Measurements from ENCODE around the gene PCED1B.

PCED1B gene

GRCh38 chr12:47094804-47095203 lies 15.4 kb downstream of the PCED1B start:
- H3K27me3 Mint-ChIP-seq: no peaks in the 10 kb centered on the region
- peaks cover 35% of the 10 kb centered on the region for H3K4me1 Mint-ChIP-seq (ENCODE audit: low read depth)
- H3K36me3 Mint-ChIP-seq: peaks cover 17% of the 10 kb centered on the region
- H3K4me3 Mint-ChIP-seq: peak overlapping the region; percentile 30
- H3K9me3 Mint-ChIP-seq (ENCODE audit: low read depth): peaks cover 18% of the 10 kb centered on the region
- peak overlapping the region; percentile 68 for H3K27ac Mint-ChIP-seq

DNA sequence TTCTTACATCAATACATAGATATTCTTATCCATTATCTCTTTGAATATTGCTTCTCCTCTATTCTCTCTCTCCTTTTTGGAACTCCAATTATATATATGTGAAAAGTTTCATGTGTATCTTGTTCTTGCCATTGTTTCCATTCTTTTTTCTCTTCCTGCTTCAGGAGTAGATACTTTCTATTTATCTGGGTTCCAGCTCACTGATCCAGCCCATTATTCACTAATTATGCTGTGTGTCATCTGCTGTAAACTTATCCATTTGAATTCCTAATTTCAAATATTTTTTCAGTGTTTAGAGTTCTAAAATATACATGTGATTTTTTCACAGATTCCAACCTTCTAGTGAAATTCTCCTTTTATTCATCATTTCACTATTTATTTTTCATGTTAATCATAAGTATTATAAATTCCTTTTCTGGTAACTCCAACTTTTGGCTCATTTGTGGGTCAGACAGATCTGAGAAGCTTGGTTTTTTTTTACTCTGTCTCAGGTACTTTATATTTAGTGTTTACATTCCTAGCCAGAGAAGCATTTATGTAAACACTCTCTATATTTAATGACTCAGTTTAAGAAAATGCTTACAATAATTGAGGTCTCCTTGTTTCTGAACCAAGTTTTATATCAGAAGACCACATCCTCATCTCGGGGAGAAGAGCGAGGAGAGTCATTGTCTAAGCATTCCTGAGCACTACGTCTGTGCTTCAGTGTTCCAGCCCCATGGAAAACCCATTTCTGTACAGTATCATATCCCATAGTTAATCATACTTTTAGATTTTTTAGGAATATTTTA lies 16.2 kb downstream of the PCED1B start:
- Mint-ChIP-seq H3K27ac (peak overlapping the region; percentile 68), H3K4me1 (ENCODE audit: low read depth) (peaks cover 35% of the 10 kb centered on the region), H3K36me3 (peaks cover 10% of the 10 kb centered on the region), H3K27me3 (no peaks in the 10 kb centered on the region), H3K4me3 (peak overlapping the region; percentile 2), H3K9me3 (ENCODE audit: low read depth) (peaks cover 11% of the 10 kb centered on the region)

GRCh38 chr12:47097276-47097896 lies 18.0 kb downstream of the PCED1B start:
- Mint-ChIP-seq H3K4me3 (no peak overlapping the region), H3K9me3 (ENCODE audit: low read depth) (peaks cover 5% of the 10 kb centered on the region), H3K27me3 (no peaks in the 10 kb centered on the region), H3K36me3 (peaks cover 8% of the 10 kb centered on the region), H3K4me1 (ENCODE audit: low read depth) (peaks cover 31% of the 10 kb centered on the region), H3K27ac (no peak overlapping the region)

DNA sequence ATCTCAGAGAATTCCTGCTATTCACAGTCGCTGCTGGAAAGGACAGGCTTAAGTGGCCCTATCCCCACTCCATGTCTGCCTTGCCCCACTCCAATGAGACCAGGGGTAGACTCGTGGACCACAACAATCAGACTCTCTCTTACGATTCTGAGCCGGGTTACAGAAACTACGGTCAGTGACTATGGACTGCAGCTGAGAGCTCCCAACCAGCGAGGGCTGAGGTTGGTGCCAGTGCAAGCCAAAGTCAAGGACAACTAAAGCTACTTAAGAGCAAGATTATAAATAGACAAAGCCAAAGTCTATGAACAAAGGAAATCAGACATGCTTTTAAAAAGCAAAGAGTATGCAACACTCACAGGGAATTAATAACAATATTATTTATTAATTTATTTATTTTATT lies 18.7 kb downstream of the PCED1B start:
- no peak overlapping the region for H3K27ac Mint-ChIP-seq
- H3K27me3 Mint-ChIP-seq: no peaks in the 10 kb centered on the region

GRCh38 chr12:47099610-47100009 lies 20.2 kb downstream of the PCED1B start:
- H3K27ac Mint-ChIP-seq: no peak overlapping the region
- no peak overlapping the region for H3K4me3 Mint-ChIP-seq

More for the DNA sequence above, 18.7 kb downstream of the PCED1B start:
- peaks cover 7% of the 10 kb centered on the region for H3K36me3 Mint-ChIP-seq
- peaks cover 5% of the 10 kb centered on the region for H3K9me3 Mint-ChIP-seq (ENCODE audit: low read depth)
- peaks cover 27% of the 10 kb centered on the region for H3K4me1 Mint-ChIP-seq (ENCODE audit: low read depth)
- no peak overlapping the region for H3K4me3 Mint-ChIP-seq

GRCh38 chr12:47100160-47100559 lies 20.7 kb downstream of the PCED1B start:
- peaks cover 13% of the 10 kb centered on the region for H3K36me3 Mint-ChIP-seq
- H3K4me1 Mint-ChIP-seq (ENCODE audit: low read depth): peaks cover 6% of the 10 kb centered on the region
- peaks cover 4% of the 10 kb centered on the region for H3K9me3 Mint-ChIP-seq (ENCODE audit: low read depth)
- no peak overlapping the region for H3K27ac Mint-ChIP-seq
- no peaks in the 10 kb centered on the region for H3K27me3 Mint-ChIP-seq
- H3K4me3 Mint-ChIP-seq: no peak overlapping the region

More at GRCh38 chr12:47099610-47100009, 20.2 kb downstream of the PCED1B start:
- Mint-ChIP-seq H3K9me3 (ENCODE audit: low read depth) (peaks cover 5% of the 10 kb centered on the region), H3K27me3 (no peaks in the 10 kb centered on the region), H3K4me1 (ENCODE audit: low read depth) (peaks cover 12% of the 10 kb centered on the region), H3K36me3 (peaks cover 10% of the 10 kb centered on the region)

GRCh38 chr12:47102406-47102805 lies 23.0 kb downstream of the PCED1B start:
- Mint-ChIP-seq H3K4me3 (no peak overlapping the region), H3K9me3 (ENCODE audit: low read depth) (no peaks in the 10 kb centered on the region), H3K4me1 (ENCODE audit: low read depth) (no peaks in the 10 kb centered on the region), H3K27ac (no peak overlapping the region), H3K36me3 (peaks cover 20% of the 10 kb centered on the region), H3K27me3 (no peaks in the 10 kb centered on the region)

GRCh38 chr12:47102845-47103651 lies 23.6 kb downstream of the PCED1B start:
- H3K27ac Mint-ChIP-seq: no peak overlapping the region
- no peaks in the 10 kb centered on the region for H3K9me3 Mint-ChIP-seq (ENCODE audit: low read depth)
- H3K4me1 Mint-ChIP-seq (ENCODE audit: low read depth): no peaks in the 10 kb centered on the region
- H3K27me3 Mint-ChIP-seq: no peaks in the 10 kb centered on the region
- H3K36me3 Mint-ChIP-seq: peaks cover 21% of the 10 kb centered on the region
- no peak overlapping the region for H3K4me3 Mint-ChIP-seq

DNA sequence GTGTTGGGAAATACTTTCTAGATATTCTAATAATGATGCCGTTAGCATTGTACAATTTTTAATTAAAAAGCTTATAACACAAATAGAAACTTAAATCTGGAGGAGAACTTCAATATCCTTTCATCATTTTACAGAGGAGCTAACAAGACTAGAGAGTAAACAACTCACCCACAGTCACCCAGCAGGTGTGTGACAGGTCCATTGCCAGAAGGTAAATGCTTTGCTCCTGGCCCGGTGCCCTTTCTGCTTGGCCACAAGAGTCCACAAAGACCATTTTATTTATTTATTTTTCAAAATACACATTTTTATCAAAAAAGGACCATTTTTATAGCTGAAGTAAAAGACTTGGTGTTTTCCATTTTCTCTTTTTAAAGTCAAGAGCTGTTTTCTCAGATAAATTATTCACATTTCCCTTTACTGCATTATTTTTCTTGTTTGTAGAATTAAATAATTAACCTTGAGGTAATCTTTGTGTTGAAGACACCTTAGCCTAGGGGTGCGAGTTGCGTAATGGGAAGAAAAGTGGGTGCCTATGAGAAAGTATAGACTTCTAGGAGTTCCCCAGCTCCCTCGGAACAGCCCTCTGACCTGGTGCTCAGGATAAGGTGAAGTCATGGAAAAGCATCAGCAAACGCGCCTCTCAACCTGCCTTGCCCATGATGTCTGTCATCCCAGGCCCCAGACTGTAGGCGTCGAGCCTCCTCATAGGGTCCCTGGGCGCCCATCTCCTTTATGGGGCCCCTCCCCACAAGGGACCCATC lies 26.7 kb downstream of the PCED1B start:
- H3K4me3 Mint-ChIP-seq: no peak overlapping the region
- no peaks in the 10 kb centered on the region for H3K27me3 Mint-ChIP-seq
- peaks cover 28% of the 10 kb centered on the region for H3K36me3 Mint-ChIP-seq
- H3K4me1 Mint-ChIP-seq (ENCODE audit: low read depth): peaks cover 16% of the 10 kb centered on the region
- H3K9me3 Mint-ChIP-seq (ENCODE audit: low read depth): no peaks in the 10 kb centered on the region
- no peak overlapping the region for H3K27ac Mint-ChIP-seq

- Mint-ChIP-seq H3K4me1 (ENCODE audit: low read depth) (peaks cover 29% of the 10 kb centered on the region), H3K9me3 (ENCODE audit: low read depth) (no peaks in the 10 kb centered on the region), H3K27ac (no peak overlapping the region), H3K36me3 (peaks cover 31% of the 10 kb centered on the region), H3K27me3 (no peaks in the 10 kb centered on the region), H3K4me3 (no peak overlapping the region)
Observed at GRCh38 chr12:47107446-47107845, 28.0 kb downstream of the PCED1B start.

- H3K36me3 Mint-ChIP-seq: peaks cover 35% of the 10 kb centered on the region
- no peaks in the 10 kb centered on the region for H3K9me3 Mint-ChIP-seq (ENCODE audit: low read depth)
- H3K27me3 Mint-ChIP-seq: no peaks in the 10 kb centered on the region
- H3K27ac Mint-ChIP-seq: no peak overlapping the region
- peaks cover 33% of the 10 kb centered on the region for H3K4me1 Mint-ChIP-seq (ENCODE audit: low read depth)
- no peak overlapping the region for H3K4me3 Mint-ChIP-seq
Observed at GRCh38 chr12:47107926-47108325, 28.5 kb downstream of the PCED1B start.

- Mint-ChIP-seq H3K27me3 (no peaks in the 10 kb centered on the region), H3K4me1 (ENCODE audit: low read depth) (peaks cover 33% of the 10 kb centered on the region), H3K9me3 (ENCODE audit: low read depth) (no peaks in the 10 kb centered on the region), H3K4me3 (no peak overlapping the region), H3K27ac (no peak overlapping the region), H3K36me3 (peaks cover 38% of the 10 kb centered on the region)
Observed at GRCh38 chr12:47110011-47110541, 30.7 kb downstream of the PCED1B start.

GRCh38 chr12:47110718-47111391 lies 31.4 kb downstream of the PCED1B start:
- Mint-ChIP-seq H3K4me3 (peak overlapping the region; percentile 27), H3K27ac (peak overlapping the region; percentile 64), H3K36me3 (peaks cover 31% of the 10 kb centered on the region), H3K27me3 (no peaks in the 10 kb centered on the region), H3K9me3 (ENCODE audit: low read depth) (no peaks in the 10 kb centered on the region), H3K4me1 (ENCODE audit: low read depth) (peaks cover 33% of the 10 kb centered on the region)

- H3K27me3 Mint-ChIP-seq: no peaks in the 10 kb centered on the region
- H3K4me1 Mint-ChIP-seq (ENCODE audit: low read depth): peaks cover 33% of the 10 kb centered on the region
- H3K36me3 Mint-ChIP-seq: peaks cover 35% of the 10 kb centered on the region
- peak overlapping the region; percentile 56 for H3K27ac Mint-ChIP-seq
- no peaks in the 10 kb centered on the region for H3K9me3 Mint-ChIP-seq (ENCODE audit: low read depth)
- H3K4me3 Mint-ChIP-seq: peak overlapping the region; percentile 31
Observed at GRCh38 chr12:47111392-47111778, 32.0 kb downstream of the PCED1B start.

Measured in activated naive CD8-positive, alpha-beta T cell (primary cell).